Aorta (tissue), 5 donors: ENCODE data around the gene TIAL1. TPM values are rescaled to one million over a fixed set of nuclear protein-coding genes. Genes with fewer than 3 reads are reported as not detected.
"Not testable (repeated sequence)": the region's sequence is repeated elsewhere in the genome, so short reads cannot be mapped to it uniquely, and the experiment has no call there.

Experiments used
- ATAC-seq: fragments of 200-7000 bp; cut with Tn5 transposase; one replicate; pipeline ENCODE4 v1.9.1; 2022; ENCODE audit warnings: moderate library complexity; ENCODE audit not compliant: low FRiP score
- DNase-seq, 2 donors: peaks; one replicate each; pipeline ENCODE4 v3.0.0-alpha.2; 2020
- H3K27ac ChIP-seq, 2 donors: one replicate each; pipeline ENCODE4 v1.5.1; 2013; ENCODE audit warnings: low read length in 2 of 2, mild to moderate bottlenecking in 2 of 2, moderate library complexity in 2 of 2, control low read depth in 1 of 2, inconsistent platforms in 1 of 2, low read depth in 1 of 2
- H3K27me3 ChIP-seq, 2 donors: one replicate each; pipeline ENCODE4 v1.6.1; 2013; ENCODE audit warnings: control low read depth in 1 of 2, low read length in 1 of 2, mild to moderate bottlenecking in 1 of 2, moderate library complexity in 1 of 2; ENCODE audit not compliant: insufficient read depth in 2 of 2, control insufficient read depth in 1 of 2
- H3K36me3 ChIP-seq, 2 donors: one replicate each; pipeline ENCODE4 v1.6.1; 2013; ENCODE audit warnings: control low read depth in 1 of 2, low read length in 1 of 2, mild to moderate bottlenecking in 1 of 2; ENCODE audit not compliant: insufficient read depth in 2 of 2, control insufficient read depth in 1 of 2
- H3K4me1 ChIP-seq, 2 donors: one replicate each; pipeline ENCODE4 v1.6.1; 2013; ENCODE audit warnings: low read length in 2 of 2, control low read depth in 1 of 2, mild to moderate bottlenecking in 1 of 2, moderate library complexity in 1 of 2; ENCODE audit not compliant: insufficient read depth in 2 of 2, control insufficient read depth in 1 of 2
- H3K4me3 ChIP-seq, 2 donors: one replicate each; pipeline ENCODE4 v1.5.1; 2013; ENCODE audit warnings: low read length in 2 of 2, control low read depth in 1 of 2, mild to moderate bottlenecking in 1 of 2
- H3K9me3 ChIP-seq: one replicate; pipeline ENCODE4 v1.6.1; 2013; ENCODE audit warnings: mild to moderate bottlenecking, low read length; ENCODE audit not compliant: control insufficient read depth
- WGBS, 2 donors: extraction: QIAGEN DNeasy Blood & Tissue Kit; methylation state at CpG; one replicate each; pipeline ENCODE4 v1.1.7; 2013; 5-methylcytosine and 5-hydroxymethylcytosine counted together
- intact Hi-C, 2 donors: fragments of 100-400 bp; cut with DNase I; formaldehyde crosslinking; loops; one replicate each; pipeline versions ENCODE4 v1.14.2 to v1.15.0; 2022
- polyA plus RNA-seq, 2 donors: library from polyadenylated mRNA; stranded (reverse); fragments of 200-250 nt; gene quantifications; one replicate each; pipeline ENCODE4 v1.2.3, GENCODE V29; 2013
- total RNA-seq, 2 donors: library from RNA; stranded (reverse); fragmentation: NEBNext Ultra II Directional; extraction: Animal tissue kit (Norgen Biotek cat#: 25700); gene quantifications; one replicate each; pipeline ENCODE4 v1.2.1, GENCODE V29; 2021
- donor health status: healthy with polysubstance abuse.
- donor health status: Bipolar disorder and iron deficiency.
- donor health status: DM: no; HTN: no; CAD: no.
- donor health status: DM: no; HTN: no; CAD: no.
- donor health status: DM: yes; HTN: yes; CAD: no.

The TIAL1 gene
- total and polyA plus RNA-seq, 4 donors: 29.2 to 123 (median 83.0) TPM

- ATAC-seq, H3K27ac ChIP-seq, H3K27me3 ChIP-seq, H3K36me3 ChIP-seq, intact Hi-C loops, H3K9me3 ChIP-seq, H3K4me3 ChIP-seq, H3K4me1 ChIP-seq: not testable (repeated sequence)
- 89 to 97% methylated on average over 8 of the region's 8 CpGs for WGBS, 2 donors
- peak in 1 of 2 donors; percentile 36 for DNase-seq
Measured at GRCh38 chr10:119532251-119532650, 64.5 kb downstream of the TIAL1 start.

- Histone ChIP-seq H3K36me3 (no peaks in the 10 kb centered on the region), H3K9me3 (no peaks in the 10 kb centered on the region), H3K4me1 (peaks cover 0 to 3% of the 10 kb centered on the region in 2 donors), H3K4me3 (no peak overlapping the region), H3K27ac (no peak overlapping the region), H3K27me3 (no peaks in the 10 kb centered on the region)
- DNase-seq (peak in 1 of 2 donors; percentile 2), ATAC-seq (no peak)
- WGBS, 2 donors: 3 to 6% methylated on average over 1 of the region's 1 CpG
- intact Hi-C loops: no loop called here
Measured at GRCh38 chr10:119531067-119531466, 65.7 kb downstream of the TIAL1 start.

GRCh38 chr10:119528663-119529237, 68.0 kb downstream of the TIAL1 start:
- 78 to 80% methylated on average over 8 of the region's 8 CpGs for WGBS, 2 donors
- ATAC-seq, H3K4me1 ChIP-seq, H3K4me3 ChIP-seq, H3K9me3 ChIP-seq, H3K36me3 ChIP-seq, H3K27me3 ChIP-seq, H3K27ac ChIP-seq, intact Hi-C loops: not testable (repeated sequence)
- DNase-seq: peak in 1 of 2 donors; percentile 20

- no peaks in the 10 kb centered on the region for H3K27me3 ChIP-seq
- peak in 1 of 2 donors; percentile 49 for DNase-seq
- H3K9me3 ChIP-seq: no peaks in the 10 kb centered on the region
- no peak overlapping the region for H3K27ac ChIP-seq
- no peak overlapping the region for H3K4me3 ChIP-seq
- ATAC-seq: no peak
- 63 to 71% methylated on average over 18 of the region's 18 CpGs for WGBS, 2 donors
- intact Hi-C loops: no loop called here
- H3K4me1 ChIP-seq: peaks cover 0 to 3% of the 10 kb centered on the region in 2 donors
- H3K36me3 ChIP-seq: no peaks in the 10 kb centered on the region
Measured at GRCh38 chr10:119526621-119527592, 69.9 kb downstream of the TIAL1 start.

- no peak overlapping the region for H3K27ac ChIP-seq
- H3K27me3 ChIP-seq: no peaks in the 10 kb centered on the region
- no peaks in the 10 kb centered on the region for H3K36me3 ChIP-seq
- no peaks in the 10 kb centered on the region for H3K9me3 ChIP-seq
- intact Hi-C loops: no loop called here
- 17 to 22% methylated on average over 1 of the region's 1 CpG for WGBS, 2 donors
- H3K4me3 ChIP-seq: no peak overlapping the region
- H3K4me1 ChIP-seq: peaks cover 0 to 2% of the 10 kb centered on the region in 2 donors
- ATAC-seq (no peak), DNase-seq (no peak)
Measured at GRCh38 chr10:119526149-119526548, 70.6 kb downstream of the TIAL1 start.

- Histone ChIP-seq H3K9me3 (no peaks in the 10 kb centered on the region), H3K4me3 (no peak overlapping the region), H3K4me1 (no peaks in the 10 kb centered on the region), H3K36me3 (no peaks in the 10 kb centered on the region), H3K27ac (no peak overlapping the region), H3K27me3 (no peaks in the 10 kb centered on the region)
- DNase-seq: peak in 1 of 2 donors; percentile 40
- 91 to 93% methylated on average over 5 of the region's 5 CpGs for WGBS, 2 donors
- no peak for ATAC-seq
- intact Hi-C loops: no loop called here
Measured at GRCh38 chr10:119525116-119525515, 71.6 kb downstream of the TIAL1 start.

DNA sequence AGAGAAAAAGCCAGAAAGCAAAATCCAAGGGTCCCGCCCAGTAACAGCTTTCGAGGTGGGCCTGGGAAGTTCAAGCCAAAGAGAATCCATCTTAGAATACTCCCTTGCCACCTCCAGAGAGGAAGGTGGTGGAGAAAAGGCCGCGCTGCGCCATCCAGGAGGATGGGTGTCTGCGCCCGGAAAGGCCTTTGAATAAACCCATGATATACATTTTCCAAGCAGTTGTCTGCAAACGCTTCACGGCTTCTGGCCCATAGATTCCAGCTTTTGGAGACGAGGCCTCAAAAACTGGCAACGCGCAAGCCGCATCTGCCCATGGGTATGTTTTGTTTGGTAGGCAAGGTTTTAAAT, 72.1 kb downstream of the TIAL1 start:
- Histone ChIP-seq H3K36me3 (no peaks in the 10 kb centered on the region), H3K4me3 (no peak overlapping the region), H3K4me1 (no peaks in the 10 kb centered on the region), H3K27me3 (no peaks in the 10 kb centered on the region), H3K27ac (no peak overlapping the region), H3K9me3 (no peaks in the 10 kb centered on the region)
- peak in 1 of 2 donors; percentile 51 for DNase-seq
- 92 to 95% methylated on average over 13 of the region's 13 CpGs for WGBS, 2 donors
- ATAC-seq: no peak
- intact Hi-C loops: no loop called here

- Histone ChIP-seq H3K4me1 (no peaks in the 10 kb centered on the region), H3K36me3 (no peaks in the 10 kb centered on the region), H3K4me3 (no peak overlapping the region), H3K9me3 (no peaks in the 10 kb centered on the region), H3K27me3 (no peaks in the 10 kb centered on the region), H3K27ac (no peak overlapping the region)
- ATAC-seq (no peak), DNase-seq (peak in 1 of 2 donors; percentile 57)
- intact Hi-C loops: no loop called here
- WGBS, 2 donors: 92 to 94% methylated on average over 19 of the region's 19 CpGs
Measured at GRCh38 chr10:119523895-119524719, 72.7 kb downstream of the TIAL1 start.
